ENCODE measurements around the gene MINPP1.
"Not testable (repeated sequence)": the region's sequence is repeated elsewhere in the genome, so short reads cannot be mapped to it uniquely, and the experiment has no call there.

DNA sequence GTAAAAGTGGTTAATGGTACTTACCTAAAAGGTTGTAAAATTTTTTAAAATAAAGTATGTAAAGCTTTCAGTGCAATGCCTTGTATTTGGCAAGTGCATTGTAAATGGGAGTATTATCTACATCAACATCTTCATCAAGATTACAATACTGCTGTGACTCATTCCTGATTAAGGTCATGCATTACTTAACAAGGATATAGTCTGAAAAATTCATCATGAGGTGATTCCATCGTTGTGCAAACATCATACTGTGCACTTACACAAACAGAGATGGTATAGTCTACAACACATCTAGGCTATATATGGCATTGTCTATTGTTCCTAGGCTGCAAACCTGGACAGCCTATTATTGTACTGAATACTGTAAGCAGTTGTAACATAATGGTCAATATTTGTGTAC is 16.0 kb upstream of the MINPP1 start:
- TF ChIP-seq CTCF (IDR thresholded peaks at IDR 0.05; ENCODE audit: low read depth, low read length, missing input control); RAD21 (IDR thresholded peaks at IDR 0.05); JUND (IDR thresholded peaks at IDR 0.05); REST (IDR thresholded peaks at IDR 0.05); SP1 (IDR thresholded peaks at IDR 0.05); TAF1 (conservative IDR thresholded peaks at IDR 0.05); ZBTB33 (IDR thresholded peaks at IDR 0.05); YY1 (IDR thresholded peaks at IDR 0.05); HNF4G (IDR thresholded peaks at IDR 0.05): not testable (repeated sequence)

Data from liver (tissue), 3 donors.